Muscle of arm (tissue), 12 donors: ENCODE measurements around the gene ZDHHC13. TPM values are rescaled to one million over a fixed set of nuclear protein-coding genes. Genes with fewer than 3 reads are reported as not detected.

Source experiments
- DNase-seq: peaks from one replicate; pipeline ENCODE4 v3.0.0-alpha.2; 2013
- polyA plus RNA-seq, 12 donors: library from polyadenylated mRNA; unstranded; fragments of 120-200 nt; gene quantifications; one replicate each; pipeline ENCODE4 v1.2.1, GENCODE V29; 2013; ENCODE audit not compliant: insufficient read length in 12 of 12

ZDHHC13 gene
- polyA plus RNA-seq, 12 donors: 4.9 to 26.1 (median 8.4) TPM; not detected in 1

DNA sequence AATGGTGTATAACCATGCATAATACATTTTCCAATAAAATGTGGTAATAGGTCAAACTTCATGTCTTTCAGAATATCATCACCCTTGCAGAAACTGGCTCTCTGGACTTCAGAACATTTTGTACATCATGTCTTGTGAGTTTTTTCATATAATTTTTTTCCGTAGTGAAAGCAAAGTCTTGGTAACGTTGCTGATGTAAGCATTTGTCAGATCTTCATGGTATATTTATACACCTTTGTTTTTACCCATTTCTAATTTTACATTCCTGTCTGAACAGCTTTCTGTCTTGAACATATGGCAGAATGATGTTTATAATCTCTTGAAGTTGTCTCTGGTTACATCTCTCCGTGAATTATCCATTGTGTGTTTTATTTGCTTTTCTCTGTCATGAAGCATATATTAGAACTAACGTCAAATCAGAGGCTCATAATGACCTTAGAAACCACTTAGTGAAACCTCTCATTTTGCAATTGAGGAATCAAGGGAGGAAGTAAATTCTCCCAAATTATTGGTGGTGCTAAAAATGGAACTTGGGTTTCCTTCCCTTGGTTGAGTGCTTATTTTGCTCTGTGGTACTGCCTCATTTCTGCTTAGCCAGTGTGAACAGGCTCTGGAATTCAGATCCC lies 47.4 kb downstream of the ZDHHC13 start:
- DNase-seq: no peak

DNA sequence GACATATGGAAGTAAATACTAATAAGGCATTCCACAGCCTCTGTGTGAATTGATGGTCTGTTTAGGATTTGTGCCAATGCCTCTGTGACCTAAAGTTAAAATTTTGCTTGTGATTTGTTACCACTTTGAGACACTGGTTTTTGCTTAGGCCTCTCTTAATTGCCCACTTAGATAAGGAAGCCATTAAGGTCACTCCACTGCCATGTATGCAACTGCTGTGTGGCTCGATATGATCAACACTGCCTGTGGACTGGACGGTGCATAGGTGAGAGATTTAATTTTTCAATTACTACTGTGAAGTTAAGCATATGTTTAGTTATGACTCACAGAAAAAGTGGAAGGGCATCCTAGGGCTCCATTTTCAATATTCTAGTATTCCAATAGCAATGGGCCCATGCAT lies 47.9 kb downstream of the ZDHHC13 start:
- DNase-seq: no peak

DNA sequence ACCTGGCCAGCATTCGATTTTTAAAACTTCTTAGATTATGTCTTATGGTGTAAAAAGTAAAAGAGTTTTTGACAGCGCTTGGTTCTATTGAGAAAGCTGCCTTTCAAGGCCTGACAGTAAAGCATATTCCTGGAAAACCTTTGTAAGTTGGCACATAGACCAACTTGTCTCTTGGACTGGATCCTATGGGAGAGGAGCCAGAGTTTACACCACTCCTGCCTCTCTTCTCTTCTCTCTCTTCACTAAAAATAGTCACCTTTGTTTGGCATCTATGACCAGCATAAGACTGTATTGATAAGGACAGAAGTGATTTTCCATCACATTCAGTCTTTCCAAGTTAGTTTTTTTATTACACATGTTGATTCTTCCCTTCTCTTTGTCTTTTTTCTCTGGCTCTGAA lies 51.1 kb downstream of the ZDHHC13 start:
- no peak for DNase-seq

DNA sequence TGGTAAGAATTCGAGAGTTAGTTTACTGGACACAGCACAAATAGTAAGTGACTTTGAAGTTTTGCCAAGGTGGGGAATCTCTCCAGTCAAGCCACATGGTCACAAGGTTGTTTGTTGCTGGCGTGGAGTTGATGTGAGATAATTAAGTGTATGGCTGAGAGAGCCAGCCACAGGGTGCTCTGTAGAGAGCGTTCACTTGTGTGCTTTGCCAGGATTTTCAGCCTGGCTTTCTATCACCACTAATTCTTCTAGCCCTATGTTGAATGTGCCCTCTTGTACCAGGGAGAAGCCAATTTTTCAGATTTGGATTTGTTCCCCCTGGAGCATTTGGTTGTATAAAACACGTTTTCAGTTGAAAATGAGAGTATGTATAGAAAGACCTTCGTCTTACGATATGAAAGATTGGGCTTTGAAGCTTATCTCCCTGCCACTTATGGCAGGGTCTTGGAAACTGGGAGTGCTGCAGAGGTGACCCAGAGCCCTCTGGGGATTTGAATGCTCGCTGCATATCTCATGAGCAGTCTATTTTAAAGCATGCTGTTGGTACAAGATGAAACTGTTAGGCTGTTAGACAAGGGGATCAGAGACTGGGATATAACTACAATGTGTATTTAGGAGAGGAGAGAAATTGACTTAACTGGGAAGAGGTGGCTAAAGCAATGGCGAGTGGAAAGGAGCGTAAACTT lies 56.2 kb downstream of the ZDHHC13 start:
- DNase-seq: no peak

DNA sequence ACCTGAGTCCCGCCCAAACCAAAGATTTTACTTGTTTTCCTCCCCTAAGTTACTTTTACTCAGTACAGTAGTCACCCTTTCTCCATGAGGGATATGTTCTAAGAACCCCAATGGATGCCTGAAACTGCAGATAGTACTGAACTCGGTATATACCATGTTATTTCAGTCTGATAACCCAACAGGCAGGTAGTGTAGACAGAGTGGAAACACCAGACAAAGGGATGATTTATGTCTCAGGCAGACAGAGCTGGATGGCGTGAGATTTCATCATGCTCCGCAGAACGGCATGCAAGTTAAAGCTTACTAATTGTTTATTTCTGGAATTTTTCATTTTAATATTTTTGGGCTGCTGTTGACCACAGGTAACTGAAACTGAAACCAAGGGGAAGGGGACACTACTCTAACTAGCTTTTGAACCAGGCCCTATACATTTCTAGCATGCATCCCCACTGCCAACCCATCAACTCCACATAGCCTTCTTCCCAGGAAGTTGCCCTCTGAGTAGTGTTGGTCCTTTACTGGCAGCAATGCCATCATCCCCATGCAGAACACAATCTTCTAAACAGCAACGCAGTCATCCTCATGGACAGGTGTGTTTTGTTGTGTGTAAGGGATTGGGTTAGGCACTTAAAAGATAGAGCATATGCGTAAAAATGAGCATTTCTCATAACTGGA lies 57.1 kb downstream of the ZDHHC13 start:
- no peak for DNase-seq

DNA sequence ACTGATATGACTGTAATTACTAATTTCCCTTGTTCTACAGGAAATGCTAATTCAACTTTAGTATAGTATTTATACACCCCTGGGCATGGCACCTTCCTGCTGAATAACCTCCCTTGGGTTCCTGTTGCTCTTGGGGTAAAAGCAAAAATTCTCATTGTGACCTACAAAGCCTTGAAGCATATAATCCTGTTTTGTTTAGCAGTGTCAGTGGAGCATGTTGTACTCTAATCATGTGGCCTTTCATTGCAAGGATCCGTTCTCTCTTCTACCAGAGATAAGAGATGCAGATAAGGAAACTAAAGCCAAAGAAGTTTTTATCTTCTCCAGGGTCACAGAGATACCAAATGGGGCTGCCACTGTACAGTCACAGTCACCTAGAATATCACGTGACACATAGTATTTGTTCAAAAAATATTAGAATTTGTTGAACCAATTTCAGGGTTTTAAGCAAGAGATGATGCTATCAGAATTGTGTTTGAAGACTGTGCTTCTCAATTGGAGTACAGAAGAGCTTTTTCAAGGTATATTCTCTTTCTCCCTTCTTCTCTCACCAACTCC lies 59.7 kb downstream of the ZDHHC13 start:
- no peak for DNase-seq

DNA sequence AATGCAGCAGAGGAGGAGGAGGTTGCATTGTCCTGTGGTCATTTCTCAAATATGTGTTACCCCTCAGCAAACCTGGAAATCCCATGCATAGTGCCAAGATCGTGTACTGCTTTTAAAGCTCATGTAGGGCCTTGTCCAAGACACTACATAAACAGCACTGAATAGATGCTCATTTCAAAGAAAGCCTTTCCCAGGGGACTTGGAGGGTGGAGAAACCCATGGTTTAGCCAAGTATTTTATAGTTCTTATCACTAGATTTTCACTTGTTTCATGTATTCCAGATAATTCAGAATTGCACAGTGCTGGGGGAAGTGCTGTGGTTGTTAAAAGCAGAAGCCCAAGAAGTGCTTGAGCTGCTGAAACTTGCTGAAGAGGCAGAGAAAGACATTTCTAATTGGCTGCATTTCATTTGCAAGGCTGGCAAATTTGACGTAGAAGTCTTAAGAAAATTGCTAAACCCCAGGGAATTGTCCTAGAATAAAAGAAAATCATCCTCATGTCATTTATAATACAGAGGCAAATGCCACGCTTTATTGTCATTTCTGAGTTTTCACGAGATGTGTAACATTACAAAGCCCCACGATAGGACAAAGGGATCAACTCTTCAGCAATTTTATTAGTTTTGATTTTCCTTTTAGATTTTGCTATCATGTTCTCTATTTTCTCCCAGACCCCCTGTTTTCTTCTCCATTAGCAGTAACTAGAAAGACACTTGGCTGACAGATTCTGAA lies 64.7 kb downstream of the ZDHHC13 start:
- no peak for DNase-seq

DNA sequence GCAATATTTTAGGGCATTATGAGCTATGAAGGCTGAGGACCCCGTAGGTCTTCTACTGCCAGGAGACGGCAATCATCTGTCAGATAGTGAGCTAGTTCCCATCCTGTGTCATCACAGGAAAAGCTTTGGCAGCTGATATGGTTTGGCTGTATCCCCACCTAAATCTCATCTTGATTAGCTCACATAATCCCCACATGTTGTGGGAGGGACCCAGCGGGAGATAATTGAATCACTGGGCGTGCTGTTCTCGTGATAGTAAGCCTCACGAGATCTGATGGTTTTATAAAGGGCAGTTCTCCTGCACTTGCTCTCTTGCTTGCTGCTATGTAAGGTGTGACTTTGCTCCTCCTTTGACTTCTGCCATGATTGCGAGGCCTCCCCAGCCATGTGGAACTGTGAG lies 66.7 kb downstream of the ZDHHC13 start:
- DNase-seq: no peak

DNA sequence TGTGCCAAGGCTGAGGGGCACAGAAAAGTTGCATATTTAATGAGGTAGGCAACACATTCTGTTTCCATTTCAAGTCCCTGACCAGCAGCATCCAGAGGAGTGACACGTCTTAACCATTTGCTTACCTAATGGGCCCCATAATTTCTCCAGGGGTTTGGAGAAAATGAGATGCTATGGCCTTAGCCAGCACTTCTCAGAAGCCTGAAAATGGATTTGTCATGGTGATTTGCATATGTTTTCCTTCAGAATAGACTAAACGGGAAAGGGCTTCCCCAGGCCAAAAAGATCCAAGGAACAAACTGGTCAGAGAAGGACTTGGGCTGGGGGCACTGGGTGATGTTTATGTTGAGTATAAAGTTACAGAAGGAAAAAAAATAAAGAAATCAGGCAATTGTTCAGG lies 68.1 kb downstream of the ZDHHC13 start:
- no peak for DNase-seq

DNA sequence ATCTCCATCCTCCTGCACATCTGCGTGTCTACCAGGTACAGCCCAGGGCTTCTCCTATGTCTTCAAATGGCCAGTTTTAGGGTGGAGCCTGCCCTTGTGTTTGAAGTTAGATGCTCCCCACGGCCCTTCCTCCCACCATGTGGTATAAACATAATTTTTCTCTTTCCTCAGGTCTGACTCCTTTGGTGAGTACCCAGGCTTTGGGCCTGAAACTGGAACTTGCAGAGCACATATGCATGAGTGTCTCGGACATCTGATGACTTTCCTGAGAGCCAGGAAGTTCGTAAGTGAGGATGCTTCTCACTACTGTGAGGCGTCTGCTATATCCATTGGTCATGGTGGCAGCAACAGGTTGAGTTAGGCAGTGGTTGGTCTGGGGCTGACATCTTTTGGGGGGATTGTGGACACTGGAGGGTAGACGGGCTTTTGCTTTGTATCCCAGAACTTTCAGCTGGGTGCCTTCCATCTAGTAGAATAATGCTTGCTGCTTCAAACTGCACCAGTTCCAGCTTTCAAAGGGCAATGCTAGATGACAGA lies 68.6 kb downstream of the ZDHHC13 start:
- no peak for DNase-seq

DNA sequence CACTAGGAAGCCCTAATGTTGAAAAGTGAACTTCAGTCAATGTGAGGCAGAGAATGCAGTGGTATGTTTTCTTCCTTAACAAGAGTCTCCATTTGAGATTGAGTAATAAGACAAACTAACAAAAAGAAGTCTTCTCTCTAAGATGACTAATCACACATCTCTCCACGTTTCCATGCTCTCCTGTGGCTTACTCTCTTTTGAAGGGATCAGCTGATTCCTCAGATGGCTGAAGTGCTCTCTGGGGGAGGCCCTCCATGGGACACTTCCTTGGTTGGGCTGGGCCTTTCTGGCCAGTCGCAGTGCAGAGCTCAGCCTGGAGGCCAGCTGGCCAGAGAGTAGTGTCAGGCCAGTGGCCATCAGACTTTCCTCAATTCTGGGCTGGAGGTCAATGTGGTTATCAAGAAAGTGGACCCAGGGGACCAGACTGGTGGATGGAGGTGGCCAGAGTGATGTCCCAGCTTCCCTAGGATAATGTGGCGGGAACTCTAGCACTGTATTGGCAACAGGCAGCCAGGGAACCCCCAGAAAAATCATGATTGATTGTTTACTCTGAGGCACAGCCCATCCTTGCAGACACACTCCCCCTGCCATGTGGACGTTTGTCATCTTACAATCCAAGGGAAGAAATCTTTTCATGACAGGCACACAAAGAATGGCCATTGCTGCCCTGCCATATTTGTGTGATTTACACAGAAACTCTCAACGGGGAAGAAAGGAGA lies 70.3 kb downstream of the ZDHHC13 start:
- DNase-seq: no peak

DNA sequence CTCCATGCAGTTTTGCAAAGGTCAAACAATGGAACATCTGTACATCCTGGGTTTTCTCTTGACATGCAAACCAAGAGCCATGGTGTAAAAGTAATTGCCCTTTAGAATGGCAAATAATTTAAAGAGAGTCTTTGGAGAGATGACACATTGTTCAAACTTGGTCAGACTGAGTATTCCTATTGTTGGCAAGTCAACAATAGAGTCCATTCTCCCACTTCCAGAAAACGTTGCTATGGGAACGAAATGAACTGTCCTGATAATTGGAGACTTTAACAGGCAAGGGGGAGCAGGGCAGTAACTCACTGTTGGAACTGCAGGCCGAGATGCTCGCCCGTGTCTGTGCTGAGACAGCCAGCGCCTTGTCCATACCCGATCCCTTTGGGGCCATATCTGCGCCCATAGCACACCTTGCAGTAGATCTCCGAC lies 70.9 kb downstream of the ZDHHC13 start:
- DNase-seq: no peak

DNA sequence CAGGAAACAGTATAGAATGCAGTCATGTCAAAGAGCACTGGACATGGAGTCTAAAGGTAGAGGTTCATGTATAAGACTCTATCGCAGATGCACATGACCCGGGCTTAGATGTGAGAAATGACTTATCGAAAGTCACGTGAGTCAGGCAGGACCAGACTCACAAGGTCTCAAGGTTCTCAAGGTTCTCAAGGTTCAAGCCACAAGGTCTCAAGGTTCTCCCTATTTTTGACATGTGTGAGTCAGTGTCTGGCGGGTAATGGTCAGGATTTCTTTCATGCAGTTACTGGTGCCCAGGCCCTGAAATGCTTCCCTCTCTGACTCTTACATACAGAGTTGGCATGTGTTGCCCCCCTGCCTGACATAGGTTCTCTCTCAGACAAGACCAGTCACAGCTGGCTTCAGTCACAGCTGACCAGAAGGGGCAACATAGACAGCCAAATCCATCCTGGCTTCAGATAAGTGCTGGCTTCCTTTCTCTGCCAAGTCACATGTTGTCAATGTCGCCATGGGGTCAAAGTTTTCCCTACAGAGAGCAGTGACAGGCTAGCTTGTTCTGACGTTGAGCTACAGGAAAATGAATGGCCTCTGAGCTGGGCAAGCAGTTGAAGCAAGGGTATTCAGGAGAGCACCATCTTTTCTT lies 74.7 kb downstream of the ZDHHC13 start:
- DNase-seq: no peak

DNA sequence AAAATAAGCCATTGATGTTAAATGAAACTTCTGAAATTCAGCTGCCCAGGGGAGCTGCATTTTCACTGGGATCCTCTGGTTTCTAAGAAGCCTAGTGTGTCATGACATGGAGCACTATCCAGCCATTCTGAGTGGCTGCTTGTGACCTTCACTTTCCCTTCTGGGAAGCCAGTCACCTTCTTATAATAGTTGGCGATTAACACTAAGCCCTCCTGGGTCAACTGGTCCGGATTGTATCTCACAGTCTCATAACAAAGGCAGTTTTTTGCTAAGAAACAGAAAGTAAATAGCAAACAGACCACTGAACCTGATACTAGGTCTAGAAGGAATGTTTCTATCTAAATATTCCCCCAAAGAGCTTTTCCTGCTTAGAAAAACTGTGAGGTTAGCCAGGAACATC lies 76.9 kb downstream of the ZDHHC13 start:
- DNase-seq: no peak

DNA sequence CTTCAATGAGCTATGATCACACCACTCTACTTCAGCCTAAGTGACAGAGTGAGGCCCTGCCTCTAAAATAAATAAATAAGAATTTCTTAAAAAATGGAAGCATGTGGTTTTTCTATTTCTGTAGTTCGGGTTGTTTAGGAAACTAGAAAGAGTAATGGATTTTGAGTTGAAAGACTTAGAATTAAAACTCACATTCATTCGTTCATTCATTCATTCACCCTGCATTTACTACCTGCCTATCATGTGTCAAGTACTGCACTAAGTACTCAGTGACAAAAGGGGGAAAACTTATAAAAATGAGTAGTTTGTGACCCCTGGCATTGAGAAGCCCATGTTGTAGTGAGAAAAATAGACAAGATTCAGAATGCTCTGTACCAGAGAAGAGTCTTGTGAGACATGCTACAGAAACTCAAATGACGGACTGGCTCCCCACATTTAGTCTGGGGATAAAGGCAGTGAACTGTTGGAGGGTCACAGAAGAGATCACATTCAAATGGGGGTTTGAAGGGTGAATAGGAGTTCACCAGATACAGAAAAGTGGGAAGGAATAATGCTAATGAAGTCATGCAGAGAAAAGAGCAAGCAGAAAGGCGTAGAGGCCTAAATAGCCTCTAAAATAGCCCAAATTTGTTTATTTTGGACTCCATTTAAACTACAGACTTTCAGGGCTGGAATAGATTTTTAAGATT lies 77.8 kb downstream of the ZDHHC13 start:
- no peak for DNase-seq

DNA sequence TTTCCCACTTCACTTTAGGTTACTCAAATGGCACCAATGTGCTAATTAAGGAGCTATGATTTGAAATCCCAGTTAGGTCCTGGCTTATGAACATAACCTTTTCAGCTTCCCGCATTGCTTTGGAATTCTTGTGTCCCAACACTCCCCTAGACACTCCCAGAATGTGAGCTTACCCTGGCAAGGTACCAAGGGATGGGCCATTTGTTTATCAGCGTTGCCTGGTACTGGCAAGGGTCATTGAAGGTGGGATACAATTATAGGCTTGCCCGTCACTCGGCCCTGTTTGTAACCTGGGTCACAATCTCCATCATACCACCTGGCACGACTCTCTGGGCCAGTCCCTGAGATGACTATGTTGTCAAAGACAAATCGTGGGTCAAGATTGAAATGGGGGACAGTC lies 79.5 kb downstream of the ZDHHC13 start:
- no peak for DNase-seq

DNA sequence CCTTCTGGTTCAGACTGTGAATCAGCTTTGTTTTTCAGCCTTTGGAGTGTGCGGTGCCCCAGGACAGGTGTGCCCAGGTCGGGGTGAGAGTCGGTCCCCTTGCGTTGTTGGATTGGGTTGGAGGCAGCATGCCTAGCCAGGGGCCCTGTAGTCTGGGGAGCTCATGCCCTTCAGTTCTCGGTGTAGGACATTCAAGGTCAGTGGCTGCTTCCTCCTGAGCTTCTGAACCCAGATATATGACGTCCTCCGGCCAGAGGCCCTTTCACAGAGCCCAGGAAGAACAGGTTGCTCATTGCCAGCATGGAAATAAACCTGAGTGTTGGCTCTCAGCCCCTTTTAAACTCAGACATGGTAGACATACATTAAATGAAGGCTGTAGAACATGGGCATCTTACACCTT lies 82.1 kb downstream of the ZDHHC13 start:
- no peak for DNase-seq

DNA sequence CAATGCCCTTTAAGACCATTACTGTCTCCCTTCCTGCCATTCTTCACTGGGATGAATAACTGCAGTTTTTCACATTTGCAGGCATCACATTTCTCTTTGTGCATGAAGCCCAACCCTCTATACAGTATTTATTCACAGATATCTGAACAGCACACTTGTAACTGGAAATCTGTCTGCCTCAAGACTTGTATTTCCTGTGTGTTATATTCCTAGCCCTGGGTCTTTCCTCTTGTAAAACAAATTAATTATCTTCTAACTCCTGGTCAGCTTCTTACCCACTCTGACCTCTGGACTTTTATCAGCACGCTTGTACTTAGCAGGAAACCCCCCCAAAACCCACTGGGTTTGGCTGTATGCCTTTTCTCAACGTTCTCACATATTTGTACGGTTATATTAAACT lies 82.8 kb downstream of the ZDHHC13 start:
- no peak for DNase-seq

DNA sequence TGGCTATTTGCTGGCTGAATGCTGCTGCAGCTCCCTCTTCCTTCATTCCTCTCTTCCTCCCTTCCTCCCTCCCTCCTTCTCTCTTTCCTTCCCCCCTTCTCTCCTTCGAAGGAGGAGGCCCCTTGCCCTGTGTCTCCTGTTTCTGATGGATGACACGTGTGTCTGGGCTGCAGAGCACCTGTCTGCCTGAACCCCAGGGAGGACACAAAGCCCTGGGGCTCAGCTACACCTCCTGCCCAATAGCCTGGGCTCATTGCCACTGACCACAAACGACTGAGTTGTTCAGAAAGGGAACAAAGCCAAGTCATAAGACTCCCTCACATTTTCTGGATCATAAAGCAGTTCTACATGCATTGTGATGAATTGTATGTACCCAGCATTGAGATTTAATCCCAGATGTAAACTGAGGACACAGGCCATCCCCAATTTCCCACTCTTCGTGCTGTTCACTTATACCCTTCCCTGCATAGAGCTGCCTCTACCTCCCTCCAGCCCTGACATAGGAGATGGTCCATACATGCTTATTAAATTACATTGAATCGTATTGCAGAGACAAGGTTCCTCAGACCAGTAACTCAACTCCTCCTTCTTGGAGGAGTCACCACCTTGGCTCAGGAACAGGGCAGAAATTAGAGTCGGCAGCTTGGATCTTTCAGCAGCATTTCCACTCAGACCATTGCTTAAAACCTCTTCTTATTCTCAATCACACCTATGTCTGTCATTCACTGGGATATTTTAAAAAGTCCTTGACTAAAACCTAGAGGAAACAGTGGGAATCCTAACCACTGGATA lies 83.6 kb downstream of the ZDHHC13 start:
- DNase-seq: no peak
